Measurements from ENCODE around the gene PLCB4. TPM values are rescaled to one million over a fixed set of nuclear protein-coding genes. Genes with fewer than 3 reads are reported as not detected.

PLCB4 gene
- total RNA-seq, 1 experiment from 2014 or later, result 12.6 TPM

- ATAC-seq (no peak), DNase-seq (ENCODE audit: low spot score) (no peak)
- H3K27me3 Mint-ChIP-seq (ENCODE audit: low read depth), result no peaks in the 10 kb centered on the region
- ChIA-PET POLR2A (no interaction called here), CTCF (no interaction called here)
- peaks cover 23% of the 10 kb centered on the region for H3K36me3 Mint-ChIP-seq
- TF ChIP-seq ZMAT4 (CRISPR knock-in tag; IDR thresholded peaks at IDR 0.05), result no peak
- no peak for TF ChIP-seq ZNF512 (CRISPR knock-in tag; IDR thresholded peaks at IDR 0.05; ENCODE audit: borderline replicate concordance)
- no peak for TF ChIP-seq ZNF671 (CRISPR knock-in tag; IDR thresholded peaks at IDR 0.05)
- no peak for TF ChIP-seq AFF4 (CRISPR knock-in tag; IDR thresholded peaks at IDR 0.05; ENCODE audit: borderline replicate concordance)
- no peak for TF ChIP-seq ATF3 (CRISPR knock-in tag; conservative IDR thresholded peaks at IDR 0.05)
- TF ChIP-seq ETV6 (CRISPR knock-in tag; IDR thresholded peaks at IDR 0.05), result no peak
- TF ChIP-seq STAT6 (CRISPR knock-in tag; conservative IDR thresholded peaks at IDR 0.05; ENCODE audit: low read depth), result no peak
- no peak for TF ChIP-seq NFATC4 (CRISPR knock-in tag; IDR thresholded peaks at IDR 0.05)
- TF ChIP-seq TEAD4 (CRISPR knock-in tag; IDR thresholded peaks at IDR 0.05), result no peak
- no peak for TF ChIP-seq MXD4 (CRISPR knock-in tag; IDR thresholded peaks at IDR 0.05; ENCODE audit: borderline replicate concordance)
- no peak for TF ChIP-seq JUN (CRISPR knock-in tag; IDR thresholded peaks at IDR 0.05)
- TF ChIP-seq CBFB (CRISPR knock-in tag; IDR thresholded peaks at IDR 0.05; ENCODE audit: low read depth), result no peak
- TF ChIP-seq IRF1 (CRISPR knock-in tag; IDR thresholded peaks at IDR 0.05), result no peak
- no peak for TF ChIP-seq NR2C2 (CRISPR knock-in tag; IDR thresholded peaks at IDR 0.05)
- H3K9me3 Mint-ChIP-seq, result peaks cover 30% of the 10 kb centered on the region
- no peak overlapping the region for H3K27ac Mint-ChIP-seq
- H3K4me3 Mint-ChIP-seq, result no peak overlapping the region
- H3K4me1 Mint-ChIP-seq, result peaks cover 9% of the 10 kb centered on the region; the same call in 1 of the 2 replicates
These were observed 77.8 kb downstream of the PLCB4 start for GRCh38 chr20:9146649-9147048.

GRCh38 chr20:9147547-9148024 is 78.7 kb downstream of the PLCB4 start:
- H3K36me3 Mint-ChIP-seq, result peaks cover 33% of the 10 kb centered on the region
- CTCF ChIA-PET, result no interaction called here
- no peak for ATAC-seq
- H3K4me3 Mint-ChIP-seq, result no peak overlapping the region
- peaks cover 39% of the 10 kb centered on the region for H3K9me3 Mint-ChIP-seq
- peaks cover 9% of the 10 kb centered on the region; the same call in 1 of the 2 replicates for H3K4me1 Mint-ChIP-seq
- H3K27ac Mint-ChIP-seq, result no peak overlapping the region
- TF ChIP-seq OVOL2 (CRISPR knock-in tag; IDR thresholded peaks at IDR 0.05; ENCODE audit: borderline replicate concordance), result no peak
- no peak for TF ChIP-seq CREM (CRISPR knock-in tag; IDR thresholded peaks at IDR 0.05)
- TF ChIP-seq HMGA2 (CRISPR knock-in tag; IDR thresholded peaks at IDR 0.05), result no peak
- TF ChIP-seq EMX1 (CRISPR knock-in tag; IDR thresholded peaks at IDR 0.05), result no peak
- no peak for TF ChIP-seq CTCF (IDR thresholded peaks at IDR 0.05)
- no peak for TF ChIP-seq SMAD4 (CRISPR knock-in tag; IDR thresholded peaks at IDR 0.05)
- TF ChIP-seq TEAD1 (CRISPR knock-in tag; IDR thresholded peaks at IDR 0.05), result no peak
- no peak for TF ChIP-seq NFATC4 (CRISPR knock-in tag; IDR thresholded peaks at IDR 0.05)
- TF ChIP-seq ZMAT4 (CRISPR knock-in tag; IDR thresholded peaks at IDR 0.05), result no peak
- no peak for TF ChIP-seq ZNF671 (CRISPR knock-in tag; IDR thresholded peaks at IDR 0.05)
- TF ChIP-seq ZNF121 (CRISPR knock-in tag; IDR thresholded peaks at IDR 0.05), result no peak
- no peaks in the 10 kb centered on the region for H3K27me3 Mint-ChIP-seq (ENCODE audit: low read depth)
- POLR2A ChIA-PET, result no interaction called here
- DNase-seq (ENCODE audit: low spot score), result no peak

All from WTC11 (cell line).